Activated naive CD4-positive, alpha-beta T cell treated with anti-CD3 and anti-CD28 coated beads, Interleukin-2, amount 50 U/mL, for 24 hours (primary cell): ENCODE results near the gene ARRB1.
"Not testable (repeated sequence)": the region's sequence is repeated elsewhere in the genome, so short reads cannot be mapped to it uniquely, and the experiment has no call there.

Experiments used
- H3K27ac Mint-ChIP-seq: one replicate; pipeline ENCODE4 v1.8.0; 2021; ENCODE audit warnings: mild to moderate bottlenecking, mixed read lengths
- H3K27me3 Mint-ChIP-seq: one replicate; pipeline ENCODE4 v1.8.0; 2021; ENCODE audit warnings: mixed read lengths
- H3K36me3 Mint-ChIP-seq: one replicate; pipeline ENCODE4 v1.8.0; 2021; ENCODE audit warnings: mixed read lengths
- H3K4me1 Mint-ChIP-seq: one replicate; pipeline ENCODE4 v1.8.0; 2021; ENCODE audit warnings: mixed read lengths
- H3K4me3 Mint-ChIP-seq: one replicate; pipeline ENCODE4 v1.8.0; 2021; ENCODE audit warnings: mild to moderate bottlenecking, mixed read lengths
- H3K9me3 Mint-ChIP-seq: one replicate; pipeline ENCODE4 v1.8.0; 2021; ENCODE audit warnings: mixed read lengths

The ARRB1 gene

DNA sequence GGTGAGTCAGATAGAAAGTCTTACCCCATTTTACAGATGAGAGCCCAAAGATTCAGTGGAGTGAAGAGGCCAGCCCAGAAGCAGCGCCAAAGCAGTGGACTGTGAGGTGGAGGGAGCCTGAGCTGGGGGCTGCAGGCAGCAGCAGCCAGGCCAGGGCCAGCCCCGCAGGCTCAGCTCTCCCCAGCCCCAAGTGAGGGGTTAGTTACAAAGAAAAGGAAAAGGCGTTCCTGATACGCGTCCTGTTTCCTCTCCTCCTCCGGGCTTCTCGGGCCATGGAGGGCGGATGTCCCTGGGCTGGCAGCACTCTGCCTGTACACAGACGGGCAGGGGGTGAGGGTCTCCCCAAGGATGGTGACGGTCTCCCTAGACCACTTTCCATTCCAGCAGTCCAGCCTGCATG lies 44.9 kb downstream of the ARRB1 start:
- Mint-ChIP-seq H3K27me3 (no peaks in the 10 kb centered on the region), H3K4me1 (peaks cover 22% of the 10 kb centered on the region), H3K4me3 (no peak overlapping the region), H3K27ac (no peak overlapping the region), H3K9me3 (no peaks in the 10 kb centered on the region), H3K36me3 (peaks cover 1% of the 10 kb centered on the region)

DNA sequence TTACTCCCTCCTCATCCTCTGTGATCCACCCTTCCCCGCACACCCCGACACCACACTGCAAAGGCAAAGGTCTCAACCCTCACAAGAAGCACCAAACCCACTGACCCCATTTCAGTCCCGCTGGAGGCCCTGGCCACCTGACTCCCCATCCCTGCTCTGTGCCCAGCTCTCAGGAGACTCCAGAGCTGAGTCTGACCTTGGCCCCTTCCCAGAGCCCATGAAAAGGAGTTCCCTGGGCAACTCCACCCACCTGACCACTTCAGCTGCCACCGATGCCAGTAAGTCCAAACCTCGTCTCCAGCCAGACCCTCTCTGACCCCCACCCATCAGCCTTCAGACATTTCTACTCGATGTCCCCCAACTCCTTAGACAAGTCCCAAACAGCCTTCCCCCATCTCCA lies 45.5 kb downstream of the ARRB1 start:
- H3K9me3 Mint-ChIP-seq, result no peaks in the 10 kb centered on the region
- no peak overlapping the region for H3K4me3 Mint-ChIP-seq
- H3K36me3 Mint-ChIP-seq, result peaks cover 1% of the 10 kb centered on the region
- no peaks in the 10 kb centered on the region for H3K27me3 Mint-ChIP-seq
- no peak overlapping the region for H3K27ac Mint-ChIP-seq
- peaks cover 22% of the 10 kb centered on the region for H3K4me1 Mint-ChIP-seq

DNA sequence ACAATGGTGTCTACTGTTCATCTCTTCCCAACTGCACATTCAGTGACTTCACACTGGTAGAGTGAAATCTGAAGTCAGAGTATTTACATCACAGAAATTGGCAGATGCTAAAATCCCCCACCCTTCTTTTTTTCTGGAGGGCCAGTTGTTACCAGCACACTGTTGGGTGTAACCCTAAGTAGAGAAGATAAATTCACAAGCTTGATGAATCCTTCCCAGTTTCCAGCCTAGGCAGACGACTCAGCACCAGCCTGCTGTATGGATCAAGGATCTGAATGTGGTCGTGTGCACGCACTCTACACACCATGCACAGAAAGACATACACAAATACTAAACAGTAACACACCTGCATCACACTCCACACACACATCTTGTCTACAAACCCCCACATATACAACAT lies 46.0 kb downstream of the ARRB1 start:
- Mint-ChIP-seq H3K4me3 (no peak overlapping the region), H3K27me3 (no peaks in the 10 kb centered on the region), H3K9me3 (no peaks in the 10 kb centered on the region), H3K4me1 (peaks cover 22% of the 10 kb centered on the region), H3K27ac (no peak overlapping the region), H3K36me3 (peaks cover 1% of the 10 kb centered on the region)

- not testable (repeated sequence) for H3K4me3 Mint-ChIP-seq, H3K27ac Mint-ChIP-seq, H3K9me3 Mint-ChIP-seq, H3K27me3 Mint-ChIP-seq, H3K36me3 Mint-ChIP-seq
- H3K4me1 Mint-ChIP-seq, result peaks cover 22% of the 10 kb centered on the region
Observed at GRCh38 chr11:75304941-75305340, 46.5 kb downstream of the ARRB1 start.

GRCh38 chr11:75303544-75304224 lies 47.8 kb downstream of the ARRB1 start:
- Mint-ChIP-seq H3K4me1 (peaks cover 22% of the 10 kb centered on the region), H3K27me3 (no peaks in the 10 kb centered on the region), H3K27ac (peak overlapping the region; percentile 27), H3K9me3 (no peaks in the 10 kb centered on the region), H3K36me3 (peaks cover 1% of the 10 kb centered on the region), H3K4me3 (no peak overlapping the region)

- Mint-ChIP-seq H3K27ac (peak overlapping the region; percentile 77), H3K36me3 (peaks cover 1% of the 10 kb centered on the region), H3K9me3 (no peaks in the 10 kb centered on the region), H3K4me3 (no peak overlapping the region), H3K27me3 (no peaks in the 10 kb centered on the region), H3K4me1 (peaks cover 23% of the 10 kb centered on the region)
Observed at GRCh38 chr11:75302371-75302770, 49.1 kb downstream of the ARRB1 start.

DNA sequence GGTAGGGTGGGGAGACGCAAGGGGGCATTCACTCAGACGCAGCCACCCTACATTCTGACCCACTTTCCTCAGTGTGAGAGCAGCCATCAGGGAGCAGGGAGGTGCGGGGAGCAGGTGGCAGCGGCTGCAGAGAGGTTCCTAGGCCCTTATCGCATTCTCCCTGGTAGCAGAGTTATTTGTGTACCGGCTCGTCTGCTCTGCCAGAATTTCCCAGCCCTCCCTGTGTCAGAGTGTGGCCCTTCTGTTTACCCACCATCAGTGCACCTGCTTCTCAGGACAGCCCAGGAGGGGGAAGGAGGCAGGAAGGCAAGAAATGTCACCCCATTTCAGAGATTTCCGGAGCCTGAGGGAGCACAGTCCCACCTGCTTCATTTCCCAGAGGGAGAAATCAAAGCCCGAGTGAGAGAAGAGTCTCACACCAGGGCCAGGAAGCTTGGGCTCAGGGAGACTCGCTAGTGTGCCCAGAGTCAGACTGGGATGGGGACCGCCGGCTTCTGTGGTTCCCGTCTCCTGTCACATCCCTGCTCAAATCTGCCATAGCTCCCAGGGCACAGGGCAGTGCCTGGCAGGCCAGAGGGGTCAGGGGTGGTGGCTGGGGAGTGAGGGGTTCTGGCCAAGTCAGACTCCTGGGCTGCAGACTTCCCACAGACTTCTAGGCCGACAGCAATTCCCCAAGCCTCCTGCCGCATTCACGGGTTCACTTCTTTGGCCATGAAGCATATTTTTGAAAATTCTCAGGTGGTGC lies 49.7 kb downstream of the ARRB1 start:
- Mint-ChIP-seq H3K9me3 (no peaks in the 10 kb centered on the region), H3K27me3 (no peaks in the 10 kb centered on the region), H3K27ac (no peak overlapping the region), H3K4me3 (no peak overlapping the region), H3K36me3 (peaks cover 7% of the 10 kb centered on the region), H3K4me1 (peaks cover 26% of the 10 kb centered on the region)

DNA sequence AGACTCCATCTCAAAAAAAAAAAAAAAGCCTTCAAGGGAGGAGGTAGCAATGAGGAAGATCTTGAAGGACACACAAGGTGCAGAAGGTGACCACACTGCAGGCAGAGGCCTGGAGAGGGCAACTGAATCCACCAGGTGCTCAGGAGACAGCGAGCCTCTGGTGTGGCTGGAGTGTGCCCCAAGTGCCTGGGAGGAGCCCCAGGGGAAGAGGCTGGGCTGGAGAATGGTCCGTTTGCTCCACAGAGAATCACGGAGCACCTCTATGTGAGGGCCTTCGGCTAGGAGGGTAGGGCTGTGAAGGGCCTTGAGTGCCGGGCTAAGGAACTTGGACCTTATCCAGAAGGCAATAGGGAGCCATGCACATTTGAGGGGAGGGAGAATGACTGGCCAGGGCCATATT lies 50.3 kb downstream of the ARRB1 start:
- no peak overlapping the region for H3K27ac Mint-ChIP-seq
- H3K36me3 Mint-ChIP-seq, result peaks cover 10% of the 10 kb centered on the region
- peaks cover 23% of the 10 kb centered on the region for H3K4me1 Mint-ChIP-seq
- no peaks in the 10 kb centered on the region for H3K27me3 Mint-ChIP-seq
- no peak overlapping the region for H3K4me3 Mint-ChIP-seq
- H3K9me3 Mint-ChIP-seq, result no peaks in the 10 kb centered on the region

DNA sequence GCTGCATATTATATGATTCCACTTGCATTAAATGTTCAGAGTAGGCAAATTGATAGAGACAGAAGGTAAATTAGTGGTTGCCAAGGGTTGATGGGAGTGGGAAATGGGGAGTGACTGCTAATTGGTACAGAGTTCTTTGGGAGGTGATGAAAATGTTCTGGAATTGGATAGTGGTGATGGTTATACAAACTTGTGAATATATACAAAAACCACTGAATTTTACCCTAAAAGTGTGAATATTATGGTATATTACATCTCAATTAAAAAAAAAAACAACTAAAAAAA lies 52.5 kb downstream of the ARRB1 start:
- H3K36me3 Mint-ChIP-seq, result peaks cover 14% of the 10 kb centered on the region
- H3K4me1 Mint-ChIP-seq, result peaks cover 21% of the 10 kb centered on the region
- no peaks in the 10 kb centered on the region for H3K9me3 Mint-ChIP-seq
- no peaks in the 10 kb centered on the region for H3K27me3 Mint-ChIP-seq
- no peak overlapping the region for H3K4me3 Mint-ChIP-seq
- H3K27ac Mint-ChIP-seq, result no peak overlapping the region

DNA sequence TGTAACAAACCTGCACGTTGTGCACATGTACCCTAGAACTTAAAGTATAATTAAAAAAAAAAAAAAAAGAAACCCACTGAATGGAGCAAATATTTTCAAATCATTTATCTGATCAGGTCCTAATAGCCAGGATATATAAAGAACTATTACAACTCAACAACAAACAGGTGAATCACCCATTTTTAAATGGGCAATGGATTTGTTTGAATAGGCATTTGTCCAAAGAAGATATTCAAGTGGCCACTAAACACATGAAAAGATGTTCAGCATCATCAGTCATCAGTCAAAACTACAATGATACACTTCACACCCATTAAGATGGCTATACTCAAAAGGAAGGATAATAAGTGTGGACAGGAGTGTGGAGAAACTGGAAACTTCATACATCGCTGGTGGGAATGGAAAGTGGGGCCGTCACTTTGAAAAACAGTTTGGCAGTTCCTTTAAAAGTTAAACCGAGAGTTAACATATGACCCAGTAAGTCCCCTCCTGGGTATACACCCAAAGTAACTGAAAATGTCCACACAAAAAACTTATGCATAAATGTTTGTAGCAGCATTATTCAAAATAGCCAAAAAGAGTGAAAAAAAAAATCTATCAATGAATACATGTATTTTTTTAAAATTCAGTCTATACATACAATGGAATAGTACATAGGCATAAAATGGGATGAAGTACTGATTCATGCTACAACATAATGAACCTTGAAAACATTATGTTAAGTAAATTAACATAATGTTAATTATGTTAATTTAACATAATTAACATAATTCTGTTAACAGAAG lies 53.1 kb downstream of the ARRB1 start:
- H3K27me3 Mint-ChIP-seq, result no peaks in the 10 kb centered on the region
- peaks cover 23% of the 10 kb centered on the region for H3K4me1 Mint-ChIP-seq
- H3K4me3 Mint-ChIP-seq, result no peak overlapping the region
- peaks cover 14% of the 10 kb centered on the region for H3K36me3 Mint-ChIP-seq
- no peak overlapping the region for H3K27ac Mint-ChIP-seq
- no peaks in the 10 kb centered on the region for H3K9me3 Mint-ChIP-seq

DNA sequence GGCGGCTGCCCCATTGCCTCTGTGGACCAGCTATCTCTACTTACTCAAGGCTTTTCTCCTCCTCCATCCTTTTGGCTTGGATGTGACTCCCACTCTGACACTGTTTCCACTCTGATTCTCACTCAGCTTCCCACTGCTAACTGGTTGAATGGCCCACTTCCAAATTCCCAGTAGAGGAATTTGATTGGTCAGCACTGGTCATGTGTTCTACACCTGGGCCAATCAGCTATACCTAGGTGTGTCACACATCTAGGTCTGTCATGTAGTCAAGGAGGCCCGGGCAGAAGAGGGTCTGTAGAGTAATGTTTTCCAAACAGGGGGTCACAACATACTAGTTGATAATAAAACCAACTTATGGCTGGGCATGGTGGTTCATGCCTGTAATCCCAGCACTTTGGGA lies 57.6 kb downstream of the ARRB1 start:
- Mint-ChIP-seq H3K9me3 (no peaks in the 10 kb centered on the region), H3K27ac (no peak overlapping the region), H3K36me3 (peaks cover 12% of the 10 kb centered on the region), H3K4me3 (no peak overlapping the region), H3K27me3 (no peaks in the 10 kb centered on the region), H3K4me1 (peaks cover 35% of the 10 kb centered on the region)

- Mint-ChIP-seq H3K36me3 (peaks cover 12% of the 10 kb centered on the region), H3K9me3 (no peaks in the 10 kb centered on the region), H3K27me3 (no peaks in the 10 kb centered on the region), H3K27ac (no peak overlapping the region), H3K4me1 (peaks cover 35% of the 10 kb centered on the region), H3K4me3 (no peak overlapping the region)
Observed at GRCh38 chr11:75292943-75293342, 58.5 kb downstream of the ARRB1 start.

DNA sequence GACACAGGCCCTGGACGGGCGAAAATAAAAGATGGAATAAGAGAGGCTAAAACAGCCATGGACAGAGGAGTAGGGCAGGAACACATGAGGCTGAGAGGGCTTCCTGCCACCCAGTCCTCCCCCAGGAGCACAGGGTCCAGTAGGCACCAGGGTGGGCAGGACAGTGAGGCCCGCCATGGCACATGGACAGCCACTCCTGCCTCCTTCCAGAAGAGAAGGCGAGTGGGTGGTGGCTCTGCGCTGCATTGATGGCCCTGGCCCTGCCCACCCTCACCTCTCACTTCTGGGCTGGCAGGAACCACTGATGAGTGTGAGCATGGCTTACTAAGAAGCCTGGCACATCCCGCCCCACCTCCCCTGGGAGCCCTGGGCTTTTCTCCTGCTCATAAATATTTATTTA lies 59.7 kb downstream of the ARRB1 start:
- Mint-ChIP-seq H3K27me3 (no peaks in the 10 kb centered on the region), H3K4me1 (peaks cover 28% of the 10 kb centered on the region), H3K36me3 (peaks cover 7% of the 10 kb centered on the region), H3K27ac (no peak overlapping the region), H3K9me3 (no peaks in the 10 kb centered on the region), H3K4me3 (no peak overlapping the region)

DNA sequence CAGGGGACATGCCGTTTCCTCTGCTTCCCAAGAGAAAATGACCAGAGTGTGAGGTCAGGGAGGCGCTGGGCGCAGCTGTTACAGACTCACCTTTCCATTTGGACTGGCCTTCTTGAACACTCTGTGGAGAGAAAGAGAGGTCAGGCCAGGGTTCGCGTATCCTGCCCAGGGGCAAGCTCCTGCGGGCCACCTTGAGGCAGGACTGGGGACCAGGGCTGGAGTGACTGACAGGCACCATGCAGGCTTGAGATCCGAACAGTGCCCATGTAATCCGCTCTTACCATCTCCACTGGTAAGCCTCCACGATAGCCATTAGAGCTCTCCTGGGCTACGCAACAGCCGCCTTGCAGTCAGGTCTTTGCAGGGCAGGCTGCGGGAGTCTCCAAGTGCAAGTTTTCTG lies 61.5 kb downstream of the ARRB1 start:
- Mint-ChIP-seq H3K4me3 (no peak overlapping the region), H3K27ac (peak overlapping the region; percentile 18), H3K9me3 (no peaks in the 10 kb centered on the region), H3K27me3 (no peaks in the 10 kb centered on the region), H3K36me3 (no peaks in the 10 kb centered on the region), H3K4me1 (peaks cover 23% of the 10 kb centered on the region)

DNA sequence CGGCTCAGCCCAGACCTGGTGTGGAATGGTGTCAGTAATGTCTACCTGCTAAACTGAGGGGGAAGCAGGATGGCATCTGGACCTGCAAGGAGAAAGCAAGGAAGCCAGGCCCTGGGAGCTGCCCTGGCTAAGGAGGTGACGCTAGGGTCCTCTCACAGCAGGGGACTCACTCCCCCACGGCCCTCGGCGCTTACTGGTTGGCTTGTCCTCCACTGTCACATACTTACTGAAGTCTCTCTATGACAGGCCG lies 62.0 kb downstream of the ARRB1 start:
- Mint-ChIP-seq H3K36me3 (no peaks in the 10 kb centered on the region), H3K27me3 (no peaks in the 10 kb centered on the region), H3K27ac (no peak overlapping the region), H3K9me3 (no peaks in the 10 kb centered on the region), H3K4me1 (peaks cover 23% of the 10 kb centered on the region), H3K4me3 (no peak overlapping the region)

DNA sequence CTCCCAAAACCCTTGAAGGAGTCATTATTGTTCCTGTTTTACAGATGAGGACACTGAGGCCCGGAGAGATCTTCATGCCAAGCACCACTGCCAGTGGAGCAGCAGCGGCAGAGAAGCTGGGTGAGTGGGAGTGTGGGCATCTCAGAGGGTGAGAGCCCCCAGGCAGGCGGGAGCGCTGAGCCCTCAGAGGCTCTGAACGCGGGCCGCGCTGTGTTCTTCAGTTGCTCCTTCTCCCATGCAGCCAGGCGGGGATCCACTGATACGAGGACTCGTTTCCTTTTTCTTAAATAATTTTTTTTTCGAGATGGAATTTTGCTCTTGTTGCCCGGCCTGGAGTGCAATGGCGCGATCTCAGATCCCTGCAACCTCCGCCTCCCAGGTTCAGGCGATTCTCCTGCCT lies 63.9 kb downstream of the ARRB1 start:
- no peaks in the 10 kb centered on the region for H3K36me3 Mint-ChIP-seq
- peaks cover 9% of the 10 kb centered on the region for H3K4me1 Mint-ChIP-seq
- H3K27ac Mint-ChIP-seq, result peak overlapping the region; percentile 8
- H3K4me3 Mint-ChIP-seq, result no peak overlapping the region
- no peaks in the 10 kb centered on the region for H3K27me3 Mint-ChIP-seq
- H3K9me3 Mint-ChIP-seq, result no peaks in the 10 kb centered on the region
